Breast epithelium (tissue), 4 donors: ENCODE results near the gene DTNA. TPM values are rescaled to one million over a fixed set of nuclear protein-coding genes. Genes with fewer than 3 reads are reported as not detected.
A peak's percentile ranks its signal among the peaks of the same experiment; 100 is the strongest.

Source experiments
- DNase-seq, 2 donors: peaks; one replicate each; pipeline ENCODE4 v3.0.0-alpha.2; 2019; ENCODE audit warnings: low spot score in 2 of 2
- H3K27ac ChIP-seq, 2 donors: fragments of 200-600 bp; sonication (generic) in 1 of 2; one replicate each; pipeline ENCODE4 v1.5.1; 2016 to 2019; ENCODE audit warnings: mild to moderate bottlenecking in 1 of 2
- H3K27me3 ChIP-seq, 2 donors: fragments of 200-600 bp; sonication (generic) in 1 of 2; one replicate each; pipeline versions ENCODE4 v1.5.1 to v1.6.0; 2017 to 2019; ENCODE audit warnings: control low read depth in 1 of 2, mild to moderate bottlenecking in 1 of 2
- H3K36me3 ChIP-seq: fragments of 200-600 bp; one replicate; pipeline ENCODE4 v1.5.1; 2019
- H3K4me1 ChIP-seq, 2 donors: fragments of 200-600 bp; sonication (generic); one replicate each; pipeline ENCODE4 v1.5.1; 2016 to 2019; ENCODE audit warnings: control low read depth in 1 of 2
- H3K4me3 ChIP-seq, 3 donors: fragments of 200-600 bp; sonication (generic); 1 replicate in 2 of 3; 2 replicates in 1 of 3; pipeline ENCODE4 v1.5.1; 2016 to 2019; ENCODE audit warnings: mild to moderate bottlenecking in 3 of 3, moderate library complexity in 2 of 3
- H3K9me3 ChIP-seq, 2 donors: fragments of 200-600 bp; sonication (generic) in 1 of 2; one replicate each; pipeline ENCODE4 v1.5.1; 2016 to 2019; ENCODE audit warnings: control low read depth in 1 of 2
- CTCF ChIP-seq, 3 donors: fragments of 450-650 bp; IDR thresholded peaks; one replicate each; pipeline ENCODE4 v1.5.1; 2016 to 2017; ENCODE audit warnings: antibody characterized with exemption in 3 of 3, mild to moderate bottlenecking in 3 of 3, moderate library complexity in 3 of 3
- POLR2A ChIP-seq: fragments of 450-650 bp; IDR thresholded peaks from one replicate; pipeline ENCODE4 v1.6.1; 2016; ENCODE audit warnings: antibody characterized with exemption, mild to moderate bottlenecking, moderate library complexity
- POLR2AphosphoS5 ChIP-seq, 3 donors: sonication (generic); formaldehyde crosslinking; IDR thresholded peaks; one replicate each; pipeline ENCODE4 v1.6.1; 2017; ENCODE audit warnings: antibody characterized with exemption in 3 of 3
- intact Hi-C: fragments of 100-400 bp; cut with DNase I; formaldehyde crosslinking; loops from one replicate; pipeline ENCODE4 v1.15.1; 2023; ENCODE audit warnings: low total_unique reads
- total RNA-seq, 3 donors: library from RNA; depleted of rRNA; stranded (reverse); fragments of >200 nt; gene quantifications; one replicate each; pipeline ENCODE4 v1.1.0, GENCODE V29; 2016

Gene DTNA
- total RNA-seq, 3 donors from 2014 or later: 14.4 to 40.5 (median 17.9) TPM

- no peak overlapping the region for H3K27ac ChIP-seq
- no peaks in the 10 kb centered on the region for H3K4me1 ChIP-seq
- no peak for DNase-seq
- TF ChIP-seq POLR2A (no peak), POLR2AphosphoS5 (IDR thresholded peaks at IDR 0.05) (no peak), CTCF (IDR thresholded peaks at IDR 0.05) (no peak)
- H3K9me3 ChIP-seq: no peaks in the 10 kb centered on the region
- no peaks in the 10 kb centered on the region for H3K36me3 ChIP-seq
- intact Hi-C loops: no loop called here
- H3K4me3 ChIP-seq: no peak overlapping the region
- no peaks in the 10 kb centered on the region for H3K27me3 ChIP-seq
Observed at GRCh38 chr18:34817636-34818035, 107.5 kb downstream of the DTNA start.

GRCh38 chr18:34818064-34818463 is 108.0 kb downstream of the DTNA start:
- intact Hi-C loops: no loop called here
- DNase-seq: no peak
- Histone ChIP-seq H3K9me3 (no peaks in the 10 kb centered on the region), H3K4me3 (no peak overlapping the region), H3K4me1 (no peaks in the 10 kb centered on the region), H3K27me3 (no peaks in the 10 kb centered on the region), H3K36me3 (no peaks in the 10 kb centered on the region), H3K27ac (no peak overlapping the region)
- no peak for TF ChIP-seq POLR2AphosphoS5 (IDR thresholded peaks at IDR 0.05)
- TF ChIP-seq CTCF (IDR thresholded peaks at IDR 0.05): no peak
- no peak for TF ChIP-seq POLR2A

GRCh38 chr18:34820360-34821065 is 110.4 kb downstream of the DTNA start:
- Histone ChIP-seq H3K4me1 (no peaks in the 10 kb centered on the region), H3K27me3 (no peaks in the 10 kb centered on the region), H3K36me3 (no peaks in the 10 kb centered on the region), H3K9me3 (no peaks in the 10 kb centered on the region), H3K27ac (no peak overlapping the region), H3K4me3 (no peak overlapping the region)
- TF ChIP-seq CTCF (IDR thresholded peaks at IDR 0.05): no peak
- no peak for TF ChIP-seq POLR2A
- no peak for TF ChIP-seq POLR2AphosphoS5 (IDR thresholded peaks at IDR 0.05)
- intact Hi-C loops: no loop called here
- DNase-seq: no peak

- no peaks in the 10 kb centered on the region for H3K36me3 ChIP-seq
- TF ChIP-seq CTCF (IDR thresholded peaks at IDR 0.05): no peak
- TF ChIP-seq POLR2A: no peak
- TF ChIP-seq POLR2AphosphoS5 (IDR thresholded peaks at IDR 0.05): no peak
- no peaks in the 10 kb centered on the region for H3K4me1 ChIP-seq
- no peaks in the 10 kb centered on the region for H3K9me3 ChIP-seq
- intact Hi-C loops: no loop called here
- no peak for DNase-seq
- no peak overlapping the region for H3K27ac ChIP-seq
- H3K4me3 ChIP-seq: no peak overlapping the region
- no peaks in the 10 kb centered on the region for H3K27me3 ChIP-seq
Observed at GRCh38 chr18:34821669-34822210, 111.6 kb downstream of the DTNA start.

- Histone ChIP-seq H3K9me3 (no peaks in the 10 kb centered on the region), H3K4me3 (no peak overlapping the region), H3K27me3 (no peaks in the 10 kb centered on the region), H3K27ac (peak overlapping the region in 1 of 2 donors; percentile 46), H3K36me3 (no peaks in the 10 kb centered on the region), H3K4me1 (no peaks in the 10 kb centered on the region)
- no peak for DNase-seq
- intact Hi-C loops: loop anchor here (5.0 kb wide), 1 partner anchor 241 kb away; no protein-coding TSS in a partner anchor
- TF ChIP-seq CTCF (IDR thresholded peaks at IDR 0.05) (no peak), POLR2A (no peak), POLR2AphosphoS5 (IDR thresholded peaks at IDR 0.05) (no peak)
Observed at GRCh38 chr18:34828093-34828492, 118.0 kb downstream of the DTNA start.
